ENCODE measurements around the gene ABHD4.
"Not testable (repeated sequence)": the region's sequence is repeated elsewhere in the genome, so short reads cannot be mapped to it uniquely, and the experiment has no call there.

The ABHD4 gene

GRCh38 chr14:22598099-22598895, at the start of gene ABHD4:
Gene ABHD4 (plus strand): TSS chr14:22598300. CDS start chr14:22598307, 7 bp downstream.
- peak; percentile 91 for DNase-seq

- no peak for DNase-seq
Measured at GRCh38 chr14:22549324-22549962, 48.7 kb upstream of the ABHD4 start.

GRCh38 chr14:22549981-22550673, 48.0 kb upstream of the ABHD4 start:
- no peak for DNase-seq

- DNase-seq = no peak
Measured at GRCh38 chr14:22551605-22551997, 46.5 kb upstream of the ABHD4 start.

GRCh38 chr14:22552001-22552826, 45.9 kb upstream of the ABHD4 start:
- DNase-seq = no peak

GRCh38 chr14:22552827-22553076, 45.3 kb upstream of the ABHD4 start:
- no peak for DNase-seq

GRCh38 chr14:22553445-22553844, 44.7 kb upstream of the ABHD4 start:
- no peak for DNase-seq

- not testable (repeated sequence) for DNase-seq
Measured at GRCh38 chr14:22553861-22554497, 44.1 kb upstream of the ABHD4 start.

- no peak for DNase-seq
Measured at GRCh38 chr14:22554498-22555383, 43.4 kb upstream of the ABHD4 start.

GRCh38 chr14:22555384-22556011, 42.6 kb upstream of the ABHD4 start:
- DNase-seq = no peak

- peak; percentile 59 for DNase-seq
Measured at GRCh38 chr14:22556021-22556989, 41.8 kb upstream of the ABHD4 start.

GRCh38 chr14:22556990-22557623, 41.0 kb upstream of the ABHD4 start:
- DNase-seq = peak; percentile 90

- DNase-seq = no peak
Measured at GRCh38 chr14:22557846-22558220, 40.3 kb upstream of the ABHD4 start.

GRCh38 chr14:22558221-22558913, 39.7 kb upstream of the ABHD4 start:
- DNase-seq = no peak

- DNase-seq = no peak
Measured at GRCh38 chr14:22559041-22559440, 39.1 kb upstream of the ABHD4 start.

- no peak for DNase-seq
Measured at GRCh38 chr14:22560662-22561365, 37.3 kb upstream of the ABHD4 start.

- DNase-seq = no peak
Measured at GRCh38 chr14:22561366-22561660, 36.8 kb upstream of the ABHD4 start.

Measured in right forelimb (tissue), 1 donor.